Measurements from ENCODE around the gene PRKD3. TPM values are rescaled to one million over a fixed set of nuclear protein-coding genes. Genes with fewer than 3 reads are reported as not detected.

Gene PRKD3
- total and polyA plus RNA-seq, 2 of the 13 experiments (the other 11 are each of a cell fraction or from before 2014, with no cell fraction given): 11.6 to 38.4 TPM

DNA sequence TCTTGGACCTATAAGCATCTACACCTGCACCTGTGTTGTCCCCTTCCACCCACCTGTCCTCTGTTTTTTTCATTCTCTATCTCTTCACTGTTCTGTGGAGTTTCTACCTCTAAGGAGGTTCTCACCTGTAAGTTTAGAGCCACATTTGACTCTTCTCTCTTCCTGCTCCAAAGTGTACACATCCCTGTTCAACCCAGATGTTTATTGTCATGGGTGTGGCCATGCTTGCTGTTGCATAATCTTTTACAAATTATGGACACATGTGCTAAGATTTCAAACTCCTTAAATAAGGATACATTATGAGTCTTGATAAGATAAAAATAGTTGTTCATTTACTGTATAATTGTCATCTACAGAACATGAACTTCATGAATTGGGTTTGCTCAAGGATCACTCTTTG lies 47.4 kb upstream of the PRKD3 start (continued):
- TF ChIP-seq NFE2L2 (IDR thresholded peaks at IDR 0.05; ENCODE audit: low read length) (no peak), TOE1 (CRISPR knock-in tag; IDR thresholded peaks at IDR 0.05) (no peak), ARHGAP35 (CRISPR knock-in tag; IDR thresholded peaks at IDR 0.05; ENCODE audit: borderline replicate concordance) (no peak)
- TF ChIP-seq, protein P1, sequence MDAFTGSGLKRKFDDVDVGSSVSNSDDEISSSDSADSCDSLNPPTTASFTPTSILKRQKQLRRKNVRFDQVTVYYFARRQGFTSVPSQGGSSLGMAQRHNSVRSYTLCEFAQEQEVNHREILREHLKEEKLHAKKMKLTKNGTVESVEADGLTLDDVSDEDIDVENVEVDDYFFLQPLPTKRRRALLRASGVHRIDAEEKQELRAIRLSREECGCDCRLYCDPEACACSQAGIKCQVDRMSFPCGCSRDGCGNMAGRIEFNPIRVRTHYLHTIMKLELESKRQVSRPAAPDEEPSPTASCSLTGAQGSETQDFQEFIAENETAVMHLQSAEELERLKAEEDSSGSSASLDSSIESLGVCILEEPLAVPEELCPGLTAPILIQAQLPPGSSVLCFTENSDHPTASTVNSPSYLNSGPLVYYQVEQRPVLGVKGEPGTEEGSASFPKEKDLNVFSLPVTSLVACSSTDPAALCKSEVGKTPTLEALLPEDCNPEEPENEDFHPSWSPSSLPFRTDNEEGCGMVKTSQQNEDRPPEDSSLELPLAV (CRISPR knock-in tag; conservative IDR thresholded peaks at IDR 0.05; ENCODE audit: low read depth): no peak

DNA sequence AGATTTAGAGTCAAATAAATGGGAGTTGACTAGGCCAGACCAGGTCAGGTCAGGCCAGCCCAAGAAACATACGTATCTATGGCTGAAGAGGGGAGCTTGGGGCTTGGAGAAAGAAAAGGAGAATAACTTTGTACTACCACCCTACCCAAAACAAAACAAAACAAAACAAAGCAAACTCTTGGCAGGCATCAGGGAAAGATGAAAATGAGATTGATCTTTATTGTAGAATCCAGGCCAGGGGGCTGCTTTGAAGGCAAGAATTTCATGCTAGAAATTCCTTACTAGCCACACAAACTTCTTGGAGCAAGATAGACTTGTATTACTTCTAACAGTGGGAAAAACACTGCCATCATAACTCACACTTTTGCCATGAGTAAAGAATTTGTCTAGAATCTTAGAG lies 46.0 kb upstream of the PRKD3 start:
- H3K9ac ChIP-seq (ENCODE audit: insufficient read depth, low read depth, low read length): no peak overlapping the region
- no peaks in the 10 kb centered on the region for H3K9me3 ChIP-seq (ENCODE audit: low read length)
- TF ChIP-seq, protein P2, sequence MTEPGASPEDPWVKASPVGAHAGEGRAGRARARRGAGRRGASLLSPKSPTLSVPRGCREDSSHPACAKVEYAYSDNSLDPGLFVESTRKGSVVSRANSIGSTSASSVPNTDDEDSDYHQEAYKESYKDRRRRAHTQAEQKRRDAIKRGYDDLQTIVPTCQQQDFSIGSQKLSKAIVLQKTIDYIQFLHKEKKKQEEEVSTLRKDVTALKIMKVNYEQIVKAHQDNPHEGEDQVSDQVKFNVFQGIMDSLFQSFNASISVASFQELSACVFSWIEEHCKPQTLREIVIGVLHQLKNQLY (CRISPR knock-in tag; IDR thresholded peaks at IDR 0.05): no peak
- TF ChIP-seq ZNF83 (CRISPR knock-in tag; IDR thresholded peaks at IDR 0.05; ENCODE audit: borderline replicate concordance) (no peak), MXI1 (IDR thresholded peaks at IDR 0.05; ENCODE audit: borderline replicate concordance, low read depth, low read length) (no peak)
- no peaks in the 10 kb centered on the region for H4K20me1 ChIP-seq (ENCODE audit: insufficient read depth, low read length)
- H3K4me3 ChIP-seq (replicated peaks in 1 of 3; ENCODE audit: insufficient read depth in 1 of 3, low read depth in 2 of 3, low read length in 3 of 3): no peak overlapping the region
- no peaks in the 10 kb centered on the region; a peak in 3 of 5 replicates for H3K27me3 ChIP-seq (ENCODE audit: control insufficient read depth in 1 of 2, insufficient read depth in 2 of 2, low read length in 2 of 2)
- in situ Hi-C loops (cut with HindIII; ENCODE audit: extremely low pct_ligation_motif_present, low pct_unique_long_range_greater_than_20kb) (no loop called here), intact Hi-C loops (cut with micrococcal nuclease; ENCODE audit: unreplicated experiment) (no loop called here)
- ATAC-seq (no peak), DNase-seq (ENCODE audit: low spot score) (no peak), FAIRE-seq (no peak)
- 47% methylated on average over 1 of the region's 1 CpG for whole genome bisulfite sequencing (ENCODE audit: low lambda C conversion rate)
- H3K4me2 ChIP-seq (ENCODE audit: low read depth, low read length): no peak overlapping the region
- H2AFZ ChIP-seq (ENCODE audit: low read length): no peak overlapping the region
- H3K79me2 ChIP-seq (ENCODE audit: insufficient read depth, low read length): no peaks in the 10 kb centered on the region
- H3K4me1 ChIP-seq (ENCODE audit: insufficient read depth, low read length): no peaks in the 10 kb centered on the region
- no peak overlapping the region for H3K27ac ChIP-seq (ENCODE audit: extremely low read length, insufficient read depth, low read length)
- POLR2A ChIA-PET: no interaction called here
- no TSS peak for BruUV-seq (replicated peaks)
- no peaks in the 10 kb centered on the region for H3K36me3 ChIP-seq (replicated peaks in 1 of 2; ENCODE audit: control insufficient read depth in 1 of 2, insufficient read depth in 2 of 2, low read length in 2 of 2)
- CTCF ChIA-PET (ENCODE audit: low intra/inter-chr PET ratio, low total read pairs): no interaction called here
